Smooth muscle cell (in vitro differentiated cells): Measurements from ENCODE around the gene FGD3. TPM values are rescaled to one million over a fixed set of nuclear protein-coding genes. Genes with fewer than 3 reads are reported as not detected.

Source experiments
- DNase-seq: peaks from one replicate; lab custom pipeline; 2025; ENCODE audit not compliant: unreplicated experiment; lab: John Stamatoyannopoulos, UW
- H2AFZ ChIP-seq: fragments of 200-600 bp; sonication (generic); 2 replicates; pipeline ENCODE4 v1.6.0; 2016; ENCODE audit warnings: antibody characterized with exemption, low read depth, mild to moderate bottlenecking
- H3F3A ChIP-seq: fragments of 200-600 bp; sonication (generic); 2 replicates; pipeline ENCODE4 v1.6.0; 2017; ENCODE audit warnings: antibody characterized with exemption, low read depth
- H3K27ac ChIP-seq: fragments of 200-600 bp; sonication (generic); 2 replicates; pipeline ENCODE4 v1.5.1; 2016; ENCODE audit warnings: low read depth, mild to moderate bottlenecking
- H3K27me3 ChIP-seq: fragments of 200-600 bp; sonication (generic); 2 replicates; pipeline ENCODE4 v1.6.1; 2016; ENCODE audit warnings: low read depth, mild to moderate bottlenecking
- H3K36me3 ChIP-seq: fragments of 200-600 bp; sonication (generic); 2 replicates; pipeline ENCODE4 v1.5.1; 2016; ENCODE audit warnings: low read depth
- H3K4me1 ChIP-seq: fragments of 200-600 bp; sonication (generic); 2 replicates; pipeline ENCODE4 v1.5.1; 2016; ENCODE audit warnings: low read depth
- H3K4me2 ChIP-seq: fragments of 200-600 bp; sonication (generic); 2 replicates; pipeline ENCODE4 v1.6.0; 2016; ENCODE audit warnings: mild to moderate bottlenecking
- H3K4me3 ChIP-seq: fragments of 200-600 bp; sonication (generic); 2 replicates; pipeline ENCODE4 v1.5.1; 2016; ENCODE audit warnings: mild to moderate bottlenecking
- H3K79me2 ChIP-seq: fragments of 200-600 bp; sonication (generic); 2 replicates; pipeline ENCODE4 v1.6.0; 2016; ENCODE audit warnings: low read depth, mild to moderate bottlenecking
- H3K9ac ChIP-seq: fragments of 200-600 bp; sonication (generic); 2 replicates; pipeline ENCODE4 v1.6.0; 2016; ENCODE audit warnings: low read depth
- H3K9me3 ChIP-seq: fragments of 200-600 bp; sonication (generic); replicated peaks from 2 replicates; pipeline ENCODE4 v1.5.1; 2016; ENCODE audit warnings: low read depth
- H4K20me1 ChIP-seq: fragments of 200-600 bp; sonication (generic); 2 replicates; pipeline ENCODE4 v1.6.0; 2016; ENCODE audit warnings: low read depth
- whole genome bisulfite sequencing: methylation state at CpG from one replicate; pipeline ENCODE4 v1.1.7; 2016; ENCODE audit warnings: low lambda C conversion rate; 5-methylcytosine and 5-hydroxymethylcytosine counted together
- polyA plus RNA-seq: library from polyadenylated mRNA; unstranded; fragments of >200 nt; fragmentation: Nextera tagmentation; extraction: Ambion mirVana; gene quantifications from 2 replicates; pipeline ENCODE4 v1.2.1, GENCODE V29; 2016
- total RNA-seq: library from RNA; depleted of rRNA; stranded (reverse); fragments of >200 nt; gene quantifications from 2 replicates; pipeline ENCODE4 v1.2.3, GENCODE V29; 2014
- TF ChIP-seq, protein P1 (sequence below): fragments of 200-600 bp; sonication (generic); IDR thresholded peaks from 2 replicates; pipeline ENCODE4 v1.5.1; 2017; ENCODE audit warnings: borderline replicate concordance, mild to moderate bottlenecking, antibody characterized with exemption; ENCODE audit not compliant: insufficient read depth, poor library complexity, severe bottlenecking

FGD3 gene
- total and polyA plus RNA-seq, 2 experiments from 2014 or later: 1.1 to 2.1 TPM

DNA sequence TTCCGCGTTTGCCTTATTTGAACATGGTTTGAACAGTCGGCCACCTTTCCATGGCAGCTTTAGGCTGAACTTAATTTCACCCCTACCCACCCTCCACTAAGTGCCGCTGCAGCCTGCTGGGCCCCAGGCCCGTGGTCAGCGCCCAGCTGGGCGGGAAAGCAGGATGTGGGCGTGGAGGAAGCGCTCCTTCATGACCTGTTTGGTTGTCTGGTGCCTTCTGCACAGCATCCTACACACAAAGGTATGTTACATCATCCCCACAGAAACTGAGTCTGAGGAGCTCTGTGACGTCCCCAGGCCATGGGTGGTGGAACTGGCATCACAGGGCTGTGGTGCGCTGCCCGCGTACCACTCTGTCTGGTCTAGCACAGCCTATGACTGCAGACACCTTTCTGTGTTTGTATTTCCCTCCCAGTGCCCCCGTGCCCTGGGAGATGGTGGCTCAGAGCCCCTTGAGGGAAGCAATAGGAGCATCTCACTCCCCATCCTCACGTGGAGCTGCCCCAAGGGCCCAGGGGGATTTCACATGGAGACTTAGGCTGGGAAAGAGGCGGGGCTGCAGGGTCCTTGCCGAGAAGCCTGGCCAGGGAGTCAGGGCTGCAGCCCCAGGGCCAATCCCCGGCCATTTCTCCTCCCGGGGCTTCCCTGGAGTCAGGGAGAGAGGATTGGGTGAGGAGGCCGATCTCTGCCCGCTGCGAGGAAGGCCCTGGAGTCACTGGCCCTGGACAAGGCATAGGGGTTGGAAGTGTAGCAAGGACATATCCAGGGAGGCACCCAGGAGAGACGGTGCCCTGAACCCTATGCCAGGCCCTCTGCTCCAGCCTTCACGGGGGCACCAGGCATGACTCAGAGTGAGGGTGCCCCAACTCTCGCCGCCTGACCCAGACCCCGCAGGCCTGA, 73.7 kb downstream of the FGD3 start:
- Histone ChIP-seq H3K9me3 (no peaks in the 10 kb centered on the region), H3K9ac (no peak overlapping the region), H3K4me2 (no peak overlapping the region), H3K4me1 (no peaks in the 10 kb centered on the region), H3F3A (no peaks in the 10 kb centered on the region), H2AFZ (no peak overlapping the region), H3K27me3 (no peaks in the 10 kb centered on the region), H3K4me3 (no peak overlapping the region), H3K27ac (no peak overlapping the region), H4K20me1 (no peaks in the 10 kb centered on the region), H3K79me2 (no peaks in the 10 kb centered on the region), H3K36me3 (no peaks in the 10 kb centered on the region)
- no peak for DNase-seq
- WGBS: 83% methylated on average over 25 of the region's 27 CpGs
- TF ChIP-seq, protein P1, sequence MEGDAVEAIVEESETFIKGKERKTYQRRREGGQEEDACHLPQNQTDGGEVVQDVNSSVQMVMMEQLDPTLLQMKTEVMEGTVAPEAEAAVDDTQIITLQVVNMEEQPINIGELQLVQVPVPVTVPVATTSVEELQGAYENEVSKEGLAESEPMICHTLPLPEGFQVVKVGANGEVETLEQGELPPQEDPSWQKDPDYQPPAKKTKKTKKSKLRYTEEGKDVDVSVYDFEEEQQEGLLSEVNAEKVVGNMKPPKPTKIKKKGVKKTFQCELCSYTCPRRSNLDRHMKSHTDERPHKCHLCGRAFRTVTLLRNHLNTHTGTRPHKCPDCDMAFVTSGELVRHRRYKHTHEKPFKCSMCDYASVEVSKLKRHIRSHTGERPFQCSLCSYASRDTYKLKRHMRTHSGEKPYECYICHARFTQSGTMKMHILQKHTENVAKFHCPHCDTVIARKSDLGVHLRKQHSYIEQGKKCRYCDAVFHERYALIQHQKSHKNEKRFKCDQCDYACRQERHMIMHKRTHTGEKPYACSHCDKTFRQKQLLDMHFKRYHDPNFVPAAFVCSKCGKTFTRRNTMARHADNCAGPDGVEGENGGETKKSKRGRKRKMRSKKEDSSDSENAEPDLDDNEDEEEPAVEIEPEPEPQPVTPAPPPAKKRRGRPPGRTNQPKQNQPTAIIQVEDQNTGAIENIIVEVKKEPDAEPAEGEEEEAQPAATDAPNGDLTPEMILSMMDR: no peak

DNA sequence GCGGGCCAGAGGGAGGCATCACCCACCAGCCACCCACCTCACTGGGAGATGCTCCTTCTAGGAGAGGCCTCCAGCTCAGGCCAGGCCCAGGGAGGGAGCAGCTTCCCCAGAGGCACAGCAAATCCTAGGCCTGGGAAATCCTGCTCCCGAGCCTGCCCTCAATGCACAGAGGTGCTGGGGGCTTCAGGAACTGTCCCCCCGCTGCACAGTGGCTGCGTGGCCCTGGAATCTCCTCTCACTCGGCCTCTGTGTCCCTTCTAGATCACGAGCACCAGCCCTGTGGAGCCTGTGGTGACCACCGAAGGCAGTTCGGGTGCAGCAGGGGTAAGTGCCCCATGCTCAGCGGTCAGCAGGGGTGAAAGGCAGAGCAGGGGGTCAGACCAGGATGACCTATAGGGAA, 74.7 kb downstream of the FGD3 start:
- Histone ChIP-seq H3K4me3 (no peak overlapping the region), H2AFZ (no peak overlapping the region), H4K20me1 (no peaks in the 10 kb centered on the region), H3K36me3 (no peaks in the 10 kb centered on the region), H3K9me3 (no peaks in the 10 kb centered on the region), H3F3A (no peaks in the 10 kb centered on the region), H3K9ac (no peak overlapping the region), H3K4me1 (no peaks in the 10 kb centered on the region), H3K27ac (no peak overlapping the region), H3K27me3 (no peaks in the 10 kb centered on the region), H3K79me2 (no peaks in the 10 kb centered on the region), H3K4me2 (no peak overlapping the region)
- TF ChIP-seq, protein P1: no peak
- no peak for DNase-seq
- 97% methylated on average over 9 of the region's 9 CpGs for WGBS

DNA sequence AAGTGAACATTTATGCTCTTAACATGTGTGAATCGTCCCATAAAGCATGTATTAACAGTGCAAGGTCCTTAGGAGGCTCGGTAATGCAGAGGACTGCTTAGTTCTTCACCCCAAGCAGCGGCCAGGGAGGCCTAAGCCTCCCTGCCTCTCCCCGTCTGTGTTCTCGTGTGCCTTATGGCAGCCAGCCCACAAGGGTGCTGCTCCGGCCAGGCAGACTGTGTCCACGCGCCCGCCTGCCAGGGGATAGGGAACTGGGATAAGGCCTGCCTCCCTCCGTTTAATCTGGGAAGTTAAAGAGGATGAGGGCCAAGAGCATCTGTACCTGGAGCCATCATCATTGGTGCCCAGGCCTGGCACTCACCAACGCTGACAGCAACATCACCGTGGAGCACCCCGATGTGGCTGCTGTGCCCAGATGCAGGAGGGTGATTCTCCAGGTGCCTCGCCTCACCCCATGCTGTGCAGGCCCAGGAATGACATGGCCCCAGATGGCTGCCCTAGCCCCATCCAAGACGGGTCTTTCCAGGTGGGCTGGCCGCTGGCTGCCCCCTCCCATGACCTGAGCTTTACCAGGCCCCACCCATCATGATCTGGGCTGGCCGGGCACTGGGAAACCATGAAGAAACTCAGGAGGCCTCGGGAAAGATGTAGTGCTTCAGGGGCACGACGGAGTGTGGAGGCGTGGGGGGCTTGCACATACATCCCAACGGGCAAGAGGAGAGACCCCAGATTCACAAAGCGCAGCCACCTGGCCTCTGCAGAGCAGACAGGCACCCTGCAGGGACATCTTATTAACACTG, 75.6 kb downstream of the FGD3 start:
- no peaks in the 10 kb centered on the region for H4K20me1 ChIP-seq
- H3K4me3 ChIP-seq: no peak overlapping the region
- 90% methylated on average over 23 of the region's 23 CpGs for WGBS
- H3K9ac ChIP-seq: no peak overlapping the region
- no peaks in the 10 kb centered on the region for H3K9me3 ChIP-seq
- no peak for DNase-seq
- H2AFZ ChIP-seq: no peak overlapping the region
- no peak overlapping the region for H3K27ac ChIP-seq
- no peaks in the 10 kb centered on the region for H3K36me3 ChIP-seq
- no peaks in the 10 kb centered on the region for H3F3A ChIP-seq
- H3K4me2 ChIP-seq: no peak overlapping the region
- no peaks in the 10 kb centered on the region for H3K27me3 ChIP-seq
- no peaks in the 10 kb centered on the region for H3K4me1 ChIP-seq
- no peaks in the 10 kb centered on the region for H3K79me2 ChIP-seq
- TF ChIP-seq, protein P1: no peak
